Measurements from ENCODE around the gene MEI4.
"Not testable (repeated sequence)": the region's sequence is repeated elsewhere in the genome, so short reads cannot be mapped to it uniquely, and the experiment has no call there.

- TF ChIP-seq CTCF (IDR thresholded peaks at IDR 0.05; ENCODE audit: low read length); EZH2 (IDR thresholded peaks at IDR 0.05; ENCODE audit: borderline replicate concordance, low read length): not testable (repeated sequence)
Measured at GRCh38 chr6:77752156-77752555, 99.3 kb downstream of the MEI4 start.

All from OCI-LY1 (cell line).